ENCODE results near the gene SETD4.
"Not testable (repeated sequence)": the region's sequence is repeated elsewhere in the genome, so short reads cannot be mapped to it uniquely, and the experiment has no call there.

Gene SETD4, protein sequence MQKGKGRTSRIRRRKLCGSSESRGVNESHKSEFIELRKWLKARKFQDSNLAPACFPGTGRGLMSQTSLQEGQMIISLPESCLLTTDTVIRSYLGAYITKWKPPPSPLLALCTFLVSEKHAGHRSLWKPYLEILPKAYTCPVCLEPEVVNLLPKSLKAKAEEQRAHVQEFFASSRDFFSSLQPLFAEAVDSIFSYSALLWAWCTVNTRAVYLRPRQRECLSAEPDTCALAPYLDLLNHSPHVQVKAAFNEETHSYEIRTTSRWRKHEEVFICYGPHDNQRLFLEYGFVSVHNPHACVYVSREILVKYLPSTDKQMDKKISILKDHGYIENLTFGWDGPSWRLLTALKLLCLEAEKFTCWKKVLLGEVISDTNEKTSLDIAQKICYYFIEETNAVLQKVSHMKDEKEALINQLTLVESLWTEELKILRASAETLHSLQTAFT

DNA sequence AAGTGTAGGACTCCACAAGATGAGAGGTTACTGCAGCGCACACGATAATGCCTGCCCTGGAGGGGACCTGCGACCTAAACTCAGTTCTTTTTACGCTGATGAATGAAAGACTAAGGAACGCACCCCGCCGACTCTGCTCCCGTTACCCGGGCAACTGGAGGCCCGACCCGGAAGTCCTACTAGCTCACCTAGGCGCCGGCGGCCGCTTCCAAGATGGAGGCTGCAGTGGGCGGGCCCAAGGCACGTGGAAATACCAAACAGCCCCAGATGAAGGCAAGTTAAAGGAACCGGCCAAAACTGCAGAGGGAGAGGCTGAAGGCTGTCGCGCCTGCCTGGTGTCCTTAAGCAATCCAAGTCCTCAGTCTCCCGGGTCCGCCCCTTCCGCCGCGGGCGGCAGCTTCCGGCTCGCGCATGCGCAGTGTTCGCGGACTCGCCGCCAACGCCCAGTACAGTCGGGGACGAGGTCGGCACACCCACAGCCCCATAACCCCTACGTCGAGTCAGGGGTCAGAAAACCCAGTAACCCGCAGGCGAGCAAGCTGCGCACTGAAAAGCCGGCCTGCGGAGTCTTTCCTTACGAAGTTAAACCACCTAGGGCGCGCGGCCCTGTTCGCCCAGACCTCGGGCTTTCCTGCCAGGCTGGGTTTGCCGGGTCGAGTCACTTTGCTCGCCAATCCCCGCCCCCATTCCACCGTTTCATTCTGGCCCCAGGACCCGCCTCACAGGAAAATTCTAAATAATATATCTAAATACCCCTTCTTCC lies at the start of gene SETD4:
Gene SETD4, minus strand, starts transcription at position 368 of the 763 bp plus-strand sequence. CDS start 1,638 bp downstream, outside the sequence.
- peak; percentile 92 to 94 for DNase-seq

DNA sequence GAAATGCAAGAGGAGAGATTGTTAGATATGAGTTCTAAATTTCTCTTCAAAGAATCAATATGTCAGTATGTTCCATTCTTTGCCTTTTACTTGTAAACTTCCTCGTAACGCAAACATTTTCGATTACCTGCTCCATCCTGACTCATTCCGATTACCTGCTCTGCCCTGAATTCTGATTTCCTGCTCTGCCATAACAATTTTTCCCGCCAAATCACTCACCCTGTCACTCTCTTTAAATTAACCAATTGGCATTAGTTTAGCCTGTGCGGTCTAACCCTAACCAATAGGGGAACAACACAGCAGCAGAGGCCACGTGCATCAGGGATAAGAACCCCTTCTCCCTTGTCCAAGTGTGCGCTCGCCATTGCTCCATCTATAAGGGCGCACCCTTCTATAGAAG lies 49.5 kb upstream of the SETD4 start:
- DNase-seq: no peak

DNA sequence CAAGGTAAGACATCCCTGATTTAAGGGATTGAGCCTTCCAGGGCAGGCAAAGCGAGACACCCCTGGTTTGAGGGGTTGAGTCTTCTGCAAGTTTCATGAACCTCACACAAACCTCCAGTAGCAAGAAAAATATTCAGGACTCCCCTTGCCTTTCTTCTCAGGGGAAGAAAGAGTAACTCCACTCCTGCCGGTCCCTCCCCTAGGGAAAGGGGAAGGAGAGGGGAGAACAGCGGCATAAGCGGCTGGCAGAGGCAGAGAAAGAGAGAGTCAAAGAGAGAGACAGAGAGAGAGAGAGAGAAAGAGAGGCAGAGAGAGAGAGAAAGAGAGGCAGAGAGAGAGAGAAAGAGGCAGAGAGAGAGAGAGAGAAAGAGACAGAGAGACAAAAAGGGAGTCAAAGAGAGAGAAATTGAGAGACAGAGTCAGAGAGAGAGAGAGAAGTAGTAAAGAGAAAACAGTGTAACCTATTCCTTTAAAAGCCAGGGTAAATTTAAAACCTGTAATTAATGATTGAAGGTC lies 45.1 kb upstream of the SETD4 start:
- no peak for DNase-seq

DNA sequence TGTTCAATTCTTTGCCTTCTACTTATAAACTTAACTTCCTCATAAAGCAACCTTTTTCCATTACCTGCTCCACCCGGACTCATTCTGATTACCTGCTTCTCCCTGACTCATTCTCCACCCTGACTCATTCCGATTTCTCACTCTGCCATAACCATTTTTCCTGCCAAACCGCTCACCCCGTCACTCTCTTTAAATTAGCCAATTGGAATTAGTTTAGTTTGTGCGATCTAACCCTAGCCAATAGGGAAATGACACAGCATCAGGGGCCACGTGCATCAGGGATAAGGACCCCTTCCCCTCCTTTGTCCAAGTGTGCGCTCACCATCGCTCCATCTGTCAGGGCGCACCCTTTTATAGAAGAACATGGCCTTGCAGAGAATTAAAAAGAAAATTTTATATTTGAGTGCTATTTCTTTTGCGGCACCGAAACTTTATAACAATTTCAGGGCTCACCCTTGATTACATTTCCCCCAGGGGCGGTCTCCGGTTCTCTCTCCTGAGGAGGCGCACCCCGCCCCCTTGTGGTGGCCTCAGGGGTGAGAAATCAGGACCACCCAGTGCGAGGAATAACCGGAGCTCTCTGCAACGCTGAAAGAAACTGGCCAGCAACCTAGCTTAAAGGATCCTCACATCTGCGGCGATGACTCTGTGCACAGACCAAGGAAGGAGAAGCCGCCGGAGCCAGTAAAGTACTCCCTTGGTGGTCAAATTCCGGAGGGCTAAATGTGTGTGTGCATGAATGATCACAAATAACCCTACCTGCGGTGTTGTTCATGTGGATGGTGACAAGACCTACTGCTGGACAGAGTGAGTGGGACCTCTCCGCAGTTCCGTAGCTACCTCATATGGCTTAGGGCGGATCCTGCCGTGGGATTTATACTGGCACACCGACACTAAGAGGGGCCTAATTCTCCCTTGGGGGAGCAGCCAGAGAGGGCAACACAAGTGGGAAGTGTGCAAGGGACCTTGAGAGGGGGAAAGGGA lies 44.3 kb upstream of the SETD4 start:
- DNase-seq: peak; percentile 50 to 53

DNA sequence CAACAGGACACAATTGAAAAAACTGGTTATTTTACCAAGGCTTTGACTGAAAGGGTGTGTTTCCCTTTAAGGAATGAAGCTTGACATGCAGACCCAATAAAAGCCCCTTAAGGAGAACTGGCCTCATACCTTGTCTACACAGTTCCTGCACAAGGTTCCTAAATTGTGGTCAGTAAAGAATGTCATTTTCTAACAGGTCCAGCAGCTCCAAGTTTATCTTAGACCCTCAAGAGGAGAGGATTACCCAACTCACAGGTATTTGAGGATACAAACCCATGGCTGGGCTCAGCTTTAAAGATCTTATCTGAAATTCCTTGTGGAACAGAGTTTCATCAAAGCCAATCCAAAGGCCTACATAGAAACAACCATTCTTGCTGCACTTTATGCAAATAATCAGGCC lies 43.1 kb upstream of the SETD4 start:
- DNase-seq: no peak

DNA sequence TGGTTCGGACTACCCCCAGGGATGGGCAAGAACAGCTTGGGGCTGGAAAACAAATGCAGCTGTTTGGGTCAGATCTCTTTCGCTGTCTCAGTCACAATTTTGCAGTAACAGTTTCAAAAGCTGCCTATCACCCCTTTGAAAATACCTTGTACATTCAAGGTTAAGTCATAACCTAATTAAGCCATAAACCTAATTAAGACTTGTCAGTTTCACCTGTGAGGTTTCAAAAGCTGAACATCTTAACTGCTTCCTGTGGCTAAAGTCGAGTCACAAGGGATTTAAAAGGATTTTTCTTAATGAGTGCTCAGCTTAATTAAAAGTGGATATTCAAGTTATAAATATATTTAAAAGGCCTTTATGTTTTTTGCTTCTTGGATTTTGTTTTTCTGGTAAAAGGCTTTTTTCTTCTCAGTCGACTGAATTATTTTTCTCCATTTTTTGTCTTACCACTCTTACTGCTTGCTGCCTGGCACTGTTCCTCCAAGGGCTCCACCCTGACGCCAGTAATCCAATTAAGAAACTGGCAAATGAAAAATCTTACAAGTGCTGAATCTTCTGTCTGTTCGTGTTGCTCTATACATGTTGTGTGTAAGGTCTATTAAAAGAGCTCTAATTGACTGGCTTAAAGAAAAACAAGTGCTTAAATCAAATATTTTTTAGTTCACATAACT lies 40.8 kb upstream of the SETD4 start:
- no peak for DNase-seq

DNA sequence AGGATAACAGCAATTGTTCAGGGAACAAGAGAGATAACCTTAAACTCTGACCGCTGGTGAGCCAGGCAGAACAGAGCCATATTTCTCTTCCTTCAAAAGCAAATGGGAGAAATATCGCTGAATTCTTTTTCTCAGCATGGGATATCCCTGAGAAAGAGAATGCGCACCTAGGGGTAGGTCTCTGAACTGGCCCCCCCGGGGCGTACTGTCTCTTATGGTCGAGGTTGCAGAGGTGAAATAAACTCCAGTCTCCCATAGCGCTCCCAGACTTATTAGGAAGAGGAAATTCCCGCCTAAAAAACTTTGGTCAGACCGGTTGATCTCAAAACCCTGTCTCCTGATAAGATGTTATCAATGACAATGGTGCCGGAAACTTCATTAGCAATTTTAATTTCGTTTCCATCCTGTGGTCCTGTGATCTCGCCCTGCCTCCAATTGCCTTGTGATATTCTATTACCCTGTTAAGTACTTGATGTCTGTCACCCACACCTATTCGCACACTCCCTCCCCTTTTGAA lies 39.4 kb upstream of the SETD4 start:
- DNase-seq: not testable (repeated sequence)

DNA sequence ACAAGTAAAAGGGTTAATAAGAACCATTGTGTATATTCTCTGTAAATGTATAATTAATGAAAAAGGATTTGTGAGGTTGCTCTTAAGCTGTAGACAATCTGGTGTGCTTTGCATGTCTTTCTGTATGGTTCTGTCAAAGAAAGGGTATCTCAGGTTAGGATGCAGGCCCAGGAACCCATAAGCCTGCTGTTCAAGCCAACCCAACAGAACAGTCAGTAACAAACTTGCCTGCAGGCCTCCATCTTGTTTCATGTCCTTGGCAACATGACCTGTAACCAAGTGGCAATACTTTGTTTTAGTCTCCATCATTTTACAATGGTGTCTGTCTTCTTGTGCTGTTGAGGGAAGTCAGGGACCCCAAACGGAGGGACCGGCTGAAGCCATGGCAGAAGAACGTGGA lies 38.7 kb upstream of the SETD4 start:
- no peak for DNase-seq

DNA sequence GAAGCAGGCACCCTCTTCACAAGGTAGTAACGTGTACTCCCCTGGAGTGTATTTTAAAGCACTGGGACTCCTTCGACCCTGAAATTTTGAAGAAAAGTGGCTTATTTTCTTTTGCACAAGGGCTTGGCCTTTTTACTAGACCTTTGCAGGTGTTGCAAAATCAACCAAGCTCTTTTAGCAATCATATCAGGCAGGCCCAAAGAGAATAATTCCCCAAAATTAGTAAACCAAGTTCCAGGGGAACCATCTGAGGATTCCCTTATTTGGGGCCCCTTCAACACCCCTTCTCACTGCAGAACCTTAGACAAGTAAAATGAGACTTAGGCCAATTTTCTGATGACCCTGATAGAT lies 37.8 kb upstream of the SETD4 start:
- no peak for DNase-seq

DNA sequence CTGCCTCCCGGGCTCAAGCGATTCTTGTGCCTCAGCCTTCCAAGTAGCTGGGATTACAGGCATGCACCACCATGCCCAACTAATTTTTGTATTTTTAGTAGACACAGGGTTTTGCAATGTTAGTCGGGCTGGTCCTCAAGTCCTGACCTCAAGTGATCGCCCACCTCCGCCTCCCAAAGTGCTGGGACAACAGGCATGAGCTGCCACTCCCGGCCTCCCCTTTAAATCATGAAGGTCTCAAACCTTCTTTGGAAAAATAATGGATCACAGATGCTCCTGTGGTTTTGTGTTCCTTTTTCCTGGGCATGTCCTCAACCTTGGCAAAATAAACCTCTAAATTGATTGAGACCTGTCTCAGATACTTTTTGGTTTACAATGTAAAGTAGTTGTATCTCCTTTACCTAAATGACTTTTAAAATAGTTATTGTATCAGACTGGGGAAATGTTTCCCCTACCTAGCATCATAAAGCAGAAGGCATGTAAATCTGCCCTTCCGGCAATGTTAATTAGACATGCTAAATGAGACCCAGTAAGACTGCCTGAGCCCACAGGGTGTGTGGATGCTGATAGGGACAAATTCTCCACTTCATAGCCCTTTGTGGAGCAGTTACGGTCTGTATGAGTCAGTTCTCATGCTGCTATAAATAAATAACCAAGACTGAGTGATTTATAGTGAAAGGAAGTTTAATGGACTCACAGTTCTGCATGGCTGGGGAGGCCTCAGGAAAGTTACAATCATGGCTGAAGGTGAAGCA lies 37.3 kb upstream of the SETD4 start:
- no peak for DNase-seq

DNA sequence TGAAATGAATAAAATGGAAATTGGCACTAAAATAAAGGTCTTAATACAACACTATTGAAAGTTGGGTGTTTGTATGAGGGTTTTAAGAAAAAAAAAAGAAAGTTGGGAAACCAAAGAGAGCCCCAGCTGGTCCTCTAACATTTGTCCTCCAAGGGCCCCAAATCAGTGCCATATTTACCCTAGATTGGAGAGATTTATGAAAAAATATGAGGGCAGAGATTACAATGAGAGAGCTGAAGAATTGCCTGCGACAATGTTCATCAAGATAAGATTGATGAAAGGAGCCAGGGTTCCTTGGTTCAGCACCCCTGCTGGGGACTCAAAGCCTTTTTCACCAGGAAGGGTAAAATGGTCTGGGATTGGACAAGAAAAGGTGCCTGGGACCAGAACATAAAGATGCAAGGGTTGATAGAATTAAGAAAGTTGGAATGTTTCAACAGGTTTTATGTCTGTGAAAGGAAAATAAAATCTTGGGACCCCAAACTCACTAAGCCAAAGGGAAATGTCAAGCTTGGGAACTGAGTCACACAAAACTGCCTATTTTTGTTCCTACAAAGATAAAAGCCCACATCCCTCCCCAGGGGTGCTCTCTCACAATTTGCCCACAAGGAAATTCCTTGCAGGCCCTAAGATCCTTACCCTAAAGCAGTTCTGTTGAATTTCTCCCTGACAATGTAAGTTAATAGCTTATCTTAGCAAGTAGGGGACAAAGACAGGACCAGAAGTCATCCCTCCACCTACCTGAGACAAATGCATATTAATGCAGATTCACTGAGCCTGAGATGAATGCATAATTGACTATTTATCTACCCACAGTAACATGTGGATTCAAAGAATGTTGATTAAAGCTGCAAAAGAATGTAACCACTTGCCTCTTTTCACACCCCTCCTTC lies 36.3 kb upstream of the SETD4 start:
- no peak for DNase-seq

DNA sequence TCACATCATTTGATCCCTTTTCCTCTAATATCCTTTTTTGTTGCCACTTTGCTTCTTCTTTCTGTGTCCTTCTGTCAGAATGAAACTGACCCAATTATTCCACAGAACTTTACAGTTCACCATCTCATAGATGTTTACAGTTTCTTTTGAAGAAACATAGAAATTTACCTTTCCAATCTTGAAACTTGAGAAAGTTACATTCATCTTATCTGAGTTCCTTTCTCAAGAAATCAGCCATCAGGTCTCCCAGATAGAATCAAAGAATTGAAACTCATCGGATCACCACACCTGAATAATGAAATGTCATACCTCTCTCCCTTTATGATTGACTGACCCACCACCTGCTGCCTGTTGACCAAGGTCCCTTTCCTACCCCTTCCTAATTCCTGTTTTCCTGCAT lies 33.2 kb upstream of the SETD4 start:
- DNase-seq: no peak

DNA sequence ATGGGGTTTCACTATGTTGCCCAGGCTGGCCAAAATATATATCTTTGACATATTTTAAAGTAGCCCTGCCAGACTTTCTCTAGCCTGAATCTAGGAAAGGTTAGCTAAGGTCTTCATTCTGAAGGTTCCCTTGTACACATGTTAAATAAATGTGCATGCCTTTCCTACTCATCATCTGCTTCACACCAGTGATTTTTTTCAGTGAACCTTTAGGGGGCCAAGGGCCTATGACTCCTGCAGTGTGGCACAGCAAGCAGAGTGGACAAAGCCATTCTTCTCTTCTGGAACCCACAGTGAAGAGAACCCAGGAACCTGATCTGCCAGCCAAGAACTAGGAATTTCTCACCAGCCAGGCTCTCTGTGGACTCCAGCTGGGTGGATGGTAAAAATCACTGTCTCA lies 32.4 kb upstream of the SETD4 start:
- no peak for DNase-seq

DNA sequence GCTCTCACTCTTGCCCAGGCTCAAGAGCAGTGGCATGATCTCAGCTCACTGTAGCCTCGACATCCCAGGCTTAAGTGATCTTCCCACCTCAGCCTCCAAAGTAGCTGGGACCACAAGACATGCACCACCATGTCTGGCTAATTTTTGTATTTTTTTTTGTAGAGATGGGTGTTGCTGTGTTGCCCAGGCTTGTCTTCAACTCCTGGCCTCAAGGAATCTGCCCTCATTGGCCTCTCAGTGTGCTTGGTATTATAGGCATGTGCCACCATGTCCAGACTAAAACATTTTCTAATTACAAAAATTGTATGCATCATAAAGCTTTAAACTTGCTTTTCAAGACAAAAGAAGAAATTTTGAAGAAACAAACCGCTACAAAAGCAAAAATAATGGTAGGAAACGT lies 29.6 kb upstream of the SETD4 start:
- no peak for DNase-seq

DNA sequence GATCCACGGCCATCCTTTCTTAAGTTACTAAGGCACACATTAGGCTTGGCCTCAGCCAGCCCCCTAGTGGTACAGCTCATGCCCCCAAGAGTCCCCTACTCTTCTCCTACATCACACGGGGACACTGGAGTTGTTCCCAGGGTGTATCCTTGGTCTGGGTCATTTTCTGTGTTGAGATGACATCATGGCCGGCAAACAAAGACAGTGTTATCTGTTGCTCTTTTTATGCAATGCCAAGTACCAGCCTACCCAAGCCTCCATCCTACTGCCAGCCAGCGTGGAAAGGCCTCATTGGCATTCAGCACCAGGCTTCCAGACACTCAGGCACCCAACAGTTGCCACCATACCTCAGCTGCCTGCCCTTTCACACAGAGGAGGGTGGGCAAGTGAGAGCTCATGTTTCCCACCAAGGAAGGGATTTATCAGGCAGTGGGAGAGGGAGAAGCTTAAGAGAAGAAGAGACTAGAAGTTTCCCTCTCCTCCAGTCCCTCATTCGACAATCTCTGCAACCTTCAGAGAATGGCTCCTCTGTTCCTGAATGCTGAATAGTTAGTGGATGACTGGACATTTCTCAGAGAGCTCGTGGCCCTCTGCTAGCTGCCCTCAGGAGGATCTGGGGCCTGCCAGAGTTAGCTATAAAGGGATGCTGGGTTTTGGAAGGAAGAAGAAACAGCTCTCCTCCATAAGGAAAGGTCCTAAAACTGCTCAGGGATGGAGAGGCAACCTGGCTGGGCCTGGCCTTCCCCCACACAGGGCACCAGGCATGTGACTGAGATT lies 27.2 kb upstream of the SETD4 start:
- DNase-seq: no peak

DNA sequence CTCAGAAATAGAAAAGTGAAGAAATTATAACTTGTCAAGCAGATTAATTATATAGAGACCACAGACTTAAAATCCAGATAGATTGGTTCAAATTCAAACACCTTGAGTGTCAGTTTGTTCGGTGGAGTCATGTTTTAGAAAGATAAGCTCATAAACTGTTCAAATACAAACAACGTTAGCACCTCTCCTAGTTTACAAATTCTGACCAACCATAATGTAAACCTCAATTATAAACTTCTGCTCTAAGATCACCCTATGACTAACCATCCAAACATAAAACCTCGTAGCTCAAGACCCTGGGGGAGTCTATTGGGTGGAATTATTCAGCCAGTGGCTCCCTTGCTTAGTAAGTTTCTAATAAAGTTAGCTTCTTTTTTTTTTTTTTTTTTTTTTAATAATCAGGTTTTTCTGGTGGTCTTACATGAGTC lies 21.9 kb upstream of the SETD4 start:
- DNase-seq: no peak

DNA sequence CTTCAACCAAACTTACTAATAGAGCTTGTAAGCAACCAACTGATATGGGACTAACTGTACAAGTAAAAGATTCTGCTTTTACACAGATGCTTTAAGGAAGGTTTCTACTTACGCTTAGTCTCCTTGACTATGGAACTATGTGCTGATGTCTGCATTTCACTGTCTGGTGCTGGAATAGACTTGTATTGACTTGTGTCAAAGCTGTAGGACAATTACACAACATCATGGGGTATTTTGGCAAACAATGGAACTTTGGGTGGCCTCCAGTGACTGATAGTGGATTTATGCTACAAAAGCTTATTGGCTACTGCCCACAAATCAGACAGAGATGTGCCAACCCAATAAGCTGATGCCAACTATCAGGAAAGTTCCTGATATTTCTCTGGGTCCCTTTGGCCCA lies 20.1 kb upstream of the SETD4 start:
- no peak for DNase-seq

DNA sequence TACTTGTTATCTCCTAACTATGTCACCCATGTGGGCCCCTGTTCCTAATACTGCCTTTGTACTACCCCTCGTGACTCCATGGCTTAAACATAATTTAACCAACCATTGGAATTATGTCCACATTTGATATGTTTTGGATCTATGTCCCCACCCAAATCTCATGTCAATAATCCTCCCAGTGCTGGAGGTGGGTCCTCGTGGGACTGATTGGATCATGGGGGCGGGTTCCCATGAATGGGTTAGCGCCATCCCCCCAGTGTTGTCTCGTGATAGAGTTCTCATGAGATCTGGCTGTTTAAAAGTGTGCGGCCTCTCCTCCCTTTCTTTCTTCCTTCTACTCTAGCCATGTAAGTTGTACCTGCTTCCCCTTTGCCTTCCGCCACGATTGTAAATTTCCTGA lies 19.3 kb upstream of the SETD4 start:
- DNase-seq: no peak

DNA sequence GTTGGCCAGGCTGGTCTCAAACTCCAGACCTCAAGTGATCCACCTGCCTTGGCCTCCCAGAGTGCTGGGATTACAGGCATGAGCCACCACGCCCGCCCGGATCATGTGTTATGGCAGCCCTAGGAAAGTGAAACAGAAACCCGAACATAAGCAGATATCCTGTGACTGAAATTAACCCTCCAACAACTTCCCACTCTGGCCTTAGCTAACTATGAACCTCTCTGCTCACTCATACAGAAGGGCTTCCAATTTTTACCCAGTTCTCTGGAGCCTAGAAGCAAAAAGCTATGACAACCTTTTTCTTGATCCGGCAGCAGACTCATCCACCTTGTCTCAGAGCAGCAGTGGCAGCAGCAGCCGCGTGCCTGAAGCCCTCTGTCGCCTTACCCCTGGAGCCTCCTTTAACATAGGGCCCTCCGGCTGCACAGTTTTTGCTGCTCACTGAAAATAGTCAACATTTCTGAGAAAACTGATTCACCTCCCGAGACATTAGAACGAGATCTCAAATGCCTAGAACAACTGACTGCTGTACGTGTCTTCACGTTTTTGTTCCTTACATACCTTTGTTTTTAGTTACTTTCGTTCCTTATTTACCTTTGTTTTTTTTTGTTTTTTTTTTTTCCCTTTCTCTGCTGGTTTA lies 18.8 kb upstream of the SETD4 start:
- DNase-seq: peak; percentile 22 to 58
